H1 (cell line): ENCODE results near the gene WASHC4. TPM values are rescaled to one million over a fixed set of nuclear protein-coding genes. Genes with fewer than 3 reads are reported as not detected.

Experiments used
- CTCF ChIA-PET: fragments of 300-600 bp; sonication (Branson Sonifier 250); formaldehyde crosslinking; loops from one replicate; lab custom pipeline; 2021; ENCODE audit not compliant: partially characterized antibody; lab: Charles Lee
- POLR2A ChIA-PET: fragments of 300-600 bp; sonication (Branson Sonifier 250); formaldehyde crosslinking; loops from one replicate; lab custom pipeline; 2021; ENCODE audit warnings: inconsistent platforms; ENCODE audit not compliant: partially characterized antibody; lab: Charles Lee
- DNase-seq, 2 experiments: peaks; one replicate each; pipeline versions ENCODE4 v3.0.0 to v3.0.0-alpha.2; 2010 to 2022; ENCODE audit warnings: low spot score in 2 of 2, low read depth in 1 of 2, mixed read lengths in 1 of 2
- FAIRE-seq: peaks from 2 replicates; lab custom pipeline; 2011; peaks lifted over from hg19 to GRCh38; lab: Jason Lieb, UNC
- H2AFZ ChIP-seq: 2 replicates; pipeline ENCODE4 v1.8.1; 2012; ENCODE audit warnings: low read length, inconsistent platforms
- H2AK5ac ChIP-seq: 2 replicates; pipeline ENCODE4 v1.6.1; 2013; ENCODE audit warnings: low read depth, low read length
- H2BK120ac ChIP-seq: replicated peaks from 2 replicates; pipeline ENCODE3; 2013; ENCODE audit warnings: low read depth, low read length, inconsistent platforms
- H2BK12ac ChIP-seq: 2 replicates; pipeline ENCODE4 v1.6.1; 2013; ENCODE audit warnings: low read depth, low read length
- H2BK15ac ChIP-seq: 2 replicates; pipeline ENCODE4 v1.6.1; 2013; ENCODE audit warnings: low read length
- H2BK20ac ChIP-seq: 2 replicates; pipeline ENCODE4 v1.6.1; 2013; ENCODE audit warnings: low read length
- H2BK5ac ChIP-seq: 2 replicates; pipeline ENCODE4 v1.6.1; 2013; ENCODE audit warnings: low read depth, low read length
- H3K14ac ChIP-seq: 2 replicates; pipeline ENCODE4 v1.6.1; 2013; ENCODE audit warnings: inconsistent platforms; ENCODE audit not compliant: insufficient read length
- H3K18ac ChIP-seq: 2 replicates; pipeline ENCODE4 v1.6.1; 2013; ENCODE audit warnings: low read length; ENCODE audit errors: extremely low read depth
- H3K23ac ChIP-seq: 2 replicates; pipeline ENCODE4 v1.6.1; 2013; ENCODE audit warnings: inconsistent platforms; ENCODE audit not compliant: insufficient read length
- H3K23me2 ChIP-seq: 2 replicates; pipeline ENCODE4 v1.6.1; 2013; ENCODE audit warnings: low read depth, low read length
- H3K27ac ChIP-seq: 2 replicates; pipeline ENCODE4 v1.6.1; 2011; ENCODE audit warnings: low read depth, low read length, inconsistent platforms
- H3K27me3 ChIP-seq, 4 experiments: replicated peaks in 1 of 4; 1 replicate in 1 of 4; 2 replicates in 3 of 4; pipeline versions ENCODE4 v1.6.1 to v1.8.1; 2011 to 2013; ENCODE audit warnings: low read length in 3 of 4, mild to moderate bottlenecking in 3 of 4, inconsistent platforms in 2 of 4, mixed read lengths in 2 of 4, moderate library complexity in 1 of 4; ENCODE audit not compliant: control insufficient read depth in 3 of 4, insufficient read depth in 3 of 4; ENCODE audit errors: extremely low read depth in 1 of 4
- H3K36me3 ChIP-seq, 4 experiments: 2 replicates each; pipeline versions ENCODE4 v1.6.1 to v1.8.1; 2011 to 2013; ENCODE audit warnings: mild to moderate bottlenecking in 4 of 4, low read length in 3 of 4, moderate library complexity in 2 of 4, control low read depth in 1 of 4, inconsistent platforms in 1 of 4; ENCODE audit not compliant: insufficient read depth in 4 of 4, control insufficient read depth in 2 of 4
- H3K4ac ChIP-seq: replicated peaks from 2 replicates; pipeline ENCODE3; 2013; ENCODE audit warnings: low read length, low read depth, mixed read lengths, inconsistent platforms; ENCODE audit not compliant: insufficient read length
- H3K4me1 ChIP-seq, 4 experiments: replicated peaks in 1 of 4; 1 replicate in 1 of 4; 2 replicates in 3 of 4; pipeline versions ENCODE4 v1.6.1 to v1.8.1; 2011 to 2013; ENCODE audit warnings: low read length in 3 of 4, inconsistent platforms in 2 of 4, mixed read lengths in 1 of 4; ENCODE audit not compliant: insufficient read depth in 4 of 4, control insufficient read depth in 3 of 4
- H3K4me2 ChIP-seq, 2 experiments: 2 replicates each; pipeline versions ENCODE4 v1.6.1 to v1.8.1; 2011 to 2013; ENCODE audit warnings: low read depth in 2 of 2, low read length in 2 of 2, control low read depth in 1 of 2, inconsistent platforms in 1 of 2, mild to moderate bottlenecking in 1 of 2; ENCODE audit not compliant: insufficient read depth in 1 of 2
- H3K4me3 ChIP-seq, 4 experiments: fragments of 200-600, 300-600 bp in 1 of 4; sonication (generic), shearing (Covaris generic), sonication (Bioruptor Twin) in 1 of 4; 2 replicates each; pipeline versions ENCODE4 v1.5.1 to v1.8.1; 2011 to 2016; ENCODE audit warnings: low read length in 4 of 4, low read depth in 3 of 4, control low read depth in 2 of 4, inconsistent platforms in 2 of 4, mild to moderate bottlenecking in 2 of 4, mixed read lengths in 1 of 4, moderate library complexity in 1 of 4; ENCODE audit not compliant: insufficient read depth in 2 of 4; ENCODE audit errors: extremely low read depth in 1 of 4
- H3K56ac ChIP-seq: replicated peaks from 2 replicates; pipeline ENCODE3; 2013; ENCODE audit warnings: low read depth, mild to moderate bottlenecking, mixed read lengths, low read length, inconsistent platforms; ENCODE audit not compliant: insufficient read length
- H3K79me1 ChIP-seq: 2 replicates; pipeline ENCODE4 v1.6.1; 2013; ENCODE audit warnings: low read depth, low read length, control low read depth
- H3K79me2 ChIP-seq, 2 experiments: 2 replicates each; pipeline versions ENCODE4 v1.6.1 to v1.8.1; 2012 to 2013; ENCODE audit warnings: low read length in 2 of 2, mild to moderate bottlenecking in 2 of 2, inconsistent platforms in 1 of 2; ENCODE audit not compliant: insufficient read depth in 2 of 2, control insufficient read depth in 1 of 2
- H3K9ac ChIP-seq, 4 experiments: replicated peaks in 1 of 4; 1 replicate in 1 of 4; 2 replicates in 3 of 4; pipeline versions ENCODE4 v1.6.1 to v1.8.1; 2011 to 2013; ENCODE audit warnings: low read depth in 3 of 4, low read length in 3 of 4, control low read depth in 2 of 4, mild to moderate bottlenecking in 2 of 4, moderate library complexity in 2 of 4, inconsistent platforms in 1 of 4; ENCODE audit errors: extremely low read depth in 1 of 4
- H3K9me3 ChIP-seq, 2 experiments: 2 replicates each; pipeline versions ENCODE4 v1.6.1 to v1.8.1; 2012 to 2013; ENCODE audit warnings: mild to moderate bottlenecking in 2 of 2, moderate library complexity in 2 of 2, control low read depth in 1 of 2, inconsistent platforms in 1 of 2, low read depth in 1 of 2, low read length in 1 of 2, mixed read lengths in 1 of 2; ENCODE audit not compliant: insufficient read depth in 2 of 2
- H4K20me1 ChIP-seq, 2 experiments: replicated peaks in 1 of 2; 2 replicates each; pipeline versions ENCODE3 to v1.8.1; 2011 to 2013; ENCODE audit warnings: inconsistent platforms in 2 of 2, low read length in 2 of 2, mild to moderate bottlenecking in 1 of 2; ENCODE audit not compliant: insufficient read depth in 2 of 2, control insufficient read depth in 1 of 2
- H4K5ac ChIP-seq: 2 replicates; pipeline ENCODE4 v1.6.1; 2013; ENCODE audit warnings: low read length, low read depth, mixed read lengths, inconsistent platforms; ENCODE audit not compliant: insufficient read length
- H4K8ac ChIP-seq: 2 replicates; pipeline ENCODE4 v1.8.0; 2013; ENCODE audit warnings: mild to moderate bottlenecking, moderate library complexity, low read length, inconsistent platforms; ENCODE audit not compliant: insufficient read depth; ENCODE audit errors: extremely low read depth
- H4K91ac ChIP-seq: replicated peaks from 2 replicates; pipeline ENCODE3; 2013; ENCODE audit warnings: low read length, mixed read lengths, inconsistent platforms; ENCODE audit not compliant: insufficient read length
- ATF3 ChIP-seq: IDR thresholded peaks from 2 replicates; pipeline ENCODE4 v1.6.1; 2011; ENCODE audit warnings: low read depth, mild to moderate bottlenecking, low read length; ENCODE audit not compliant: insufficient read depth
- HDAC2 ChIP-seq, 2 experiments: fragments of 300-600 bp in 1 of 2; sonication (generic) in 1 of 2; IDR thresholded peaks; 2 replicates each; pipeline ENCODE4 v1.6.1; 2011 to 2012; ENCODE audit warnings: low read depth in 2 of 2, low read length in 2 of 2, mild to moderate bottlenecking in 2 of 2, moderate library complexity in 2 of 2, borderline replicate concordance in 1 of 2, inconsistent platforms in 1 of 2
- POU5F1 ChIP-seq: IDR thresholded peaks from 2 replicates; pipeline ENCODE4 v1.6.1; 2011; ENCODE audit warnings: low read depth, mild to moderate bottlenecking, low read length, moderate library complexity
- SUZ12 ChIP-seq: fragments of 200-600 bp; sonication (generic); IDR thresholded peaks from 2 replicates; pipeline ENCODE4 v1.6.1; 2012; ENCODE audit warnings: mild to moderate bottlenecking, inconsistent platforms, low read length, moderate library complexity, mixed read lengths
- YY1 ChIP-seq: IDR thresholded peaks from 2 replicates; pipeline ENCODE4 v1.6.1; 2011; ENCODE audit warnings: low read depth, mild to moderate bottlenecking, low read length
- WGBS, 2 experiments: shearing (Covaris generic) in 1 of 2; methylation state at CpG; one replicate each; pipeline versions ENCODE4 v1.1.6 to v1.1.7; 2013 to 2015; ENCODE audit warnings: low lambda C conversion rate in 2 of 2, mixed read lengths in 2 of 2, inconsistent platforms in 1 of 2, low coverage in 1 of 2, missing lambda C conversion rate in 1 of 2; ENCODE audit not compliant: insufficient replicate concordance in 2 of 2, insufficient coverage in 1 of 2, insufficient read length in 1 of 2; ENCODE audit errors: extremely low coverage in 1 of 2, missing lambda C conversion rate in 1 of 2; 5-methylcytosine and 5-hydroxymethylcytosine counted together
- polyA plus RNA-seq, 7 experiments: library from polyadenylated mRNA; depleted of rRNA in 3 of 7; stranded (reverse) in 5 of 7; unstranded in 2 of 7; fragments of >200 nt in 5 of 7; fragments of 200-250 nt in 2 of 7; gene quantifications; 1 replicate in 5 of 7; 2 replicates in 1 of 7; 4 replicates in 1 of 7; pipeline versions ENCODE4 v1.2.1 to v1.2.3, GENCODE V29; 2011 to 2013; ENCODE audit warnings: missing spikeins in 2 of 7, mixed read lengths in 2 of 7
- total RNA-seq: library from RNA; stranded (reverse); fragmentation: NEBNext Ultra II Directional; extraction: Animal tissue kit (Norgen Biotek cat#: 25700); gene quantifications from 2 replicates; pipeline ENCODE4 v1.2.1, GENCODE V29; 2021

The WASHC4 gene
- total and polyA plus RNA-seq, 2 of the 8 experiments (the other 6 are each of a cell fraction or from before 2014, with no cell fraction given) = 13.0 to 38.5 TPM

GRCh38 chr12:105158876-105159275, 51.3 kb downstream of the WASHC4 start:
- H3K4ac ChIP-seq = no peak overlapping the region
- no peak overlapping the region for H4K8ac ChIP-seq
- peaks cover 0 to 68% (median 21%) of the 10 kb centered on the region in 4 experiments; a peak in 6 of 8 replicates for H3K36me3 ChIP-seq
- H3K4me2 ChIP-seq = no peak overlapping the region
- H2AK5ac ChIP-seq = no peak overlapping the region
- DNase-seq = no peak
- no peak overlapping the region for H4K91ac ChIP-seq
- H3K18ac ChIP-seq = no peak overlapping the region
- CTCF ChIA-PET = no interaction called here
- H3K79me2 ChIP-seq = no peaks in the 10 kb centered on the region
- H2BK120ac ChIP-seq = no peak overlapping the region
- H3K4me1 ChIP-seq = no peaks in the 10 kb centered on the region
- H4K20me1 ChIP-seq = no peaks in the 10 kb centered on the region
- H3K79me1 ChIP-seq = no peaks in the 10 kb centered on the region
- H3K27ac ChIP-seq = no peak overlapping the region
- no peak overlapping the region for H2AFZ ChIP-seq
- no peak overlapping the region for H2BK20ac ChIP-seq
- 86% methylated on average over 2 of the region's 2 CpGs; no CpG with 5 or more reads in 1 of the 2 experiments for WGBS, 2 experiments
- no peaks in the 10 kb centered on the region for H3K9me3 ChIP-seq
- H3K9ac ChIP-seq = no peak overlapping the region
- no peaks in the 10 kb centered on the region for H3K27me3 ChIP-seq
- no peak overlapping the region for H3K14ac ChIP-seq
- no peak for FAIRE-seq
- H4K5ac ChIP-seq = no peak overlapping the region
- no peak overlapping the region for H3K23ac ChIP-seq
- H2BK12ac ChIP-seq = no peak overlapping the region
- no peak overlapping the region for H2BK5ac ChIP-seq
- POLR2A ChIA-PET = no interaction called here
- H3K56ac ChIP-seq = no peak overlapping the region
- no peak overlapping the region for H2BK15ac ChIP-seq
- no peaks in the 10 kb centered on the region for H3K23me2 ChIP-seq
- no peak overlapping the region for H3K4me3 ChIP-seq
- TF ChIP-seq SUZ12 (no peak), POU5F1 (no peak), YY1 (no peak), ATF3 (no peak), HDAC2 (IDR thresholded peaks at IDR 0.05; ENCODE audit: borderline replicate concordance in 1 of 2, low read depth in 2 of 2, low read length in 2 of 2) (no peak)
